Measurements from ENCODE around the gene LTBP1.
"Not testable (repeated sequence)": the region's sequence is repeated elsewhere in the genome, so short reads cannot be mapped to it uniquely, and the experiment has no call there.

The LTBP1 gene

GRCh38 chr2:33047939-33048338 is 101.2 kb downstream of the LTBP1 start:
- DNase-seq, result no peak

- no peak for DNase-seq
These were observed 105.0 kb downstream of the LTBP1 start for GRCh38 chr2:33051586-33052360.

- no peak for DNase-seq
These were observed 105.6 kb downstream of the LTBP1 start for GRCh38 chr2:33052361-33052735.

GRCh38 chr2:33052795-33053194 is 106.0 kb downstream of the LTBP1 start:
- DNase-seq, result not testable (repeated sequence)

GRCh38 chr2:33056170-33056569 is 109.4 kb downstream of the LTBP1 start:
- DNase-seq, result no peak

- not testable (repeated sequence) for DNase-seq
These were observed 110.7 kb downstream of the LTBP1 start for GRCh38 chr2:33057307-33058028.

GRCh38 chr2:33058716-33059470 is 112.1 kb downstream of the LTBP1 start:
- DNase-seq, result no peak

GRCh38 chr2:33059471-33060156 is 112.9 kb downstream of the LTBP1 start:
- DNase-seq, result no peak

GRCh38 chr2:33060405-33060804 is 113.7 kb downstream of the LTBP1 start:
- DNase-seq, result no peak

GRCh38 chr2:33062665-33063250 is 116.0 kb downstream of the LTBP1 start:
- no peak for DNase-seq

- DNase-seq, result no peak
These were observed 117.6 kb downstream of the LTBP1 start for GRCh38 chr2:33064349-33064801.

- no peak for DNase-seq
These were observed 120.8 kb downstream of the LTBP1 start for GRCh38 chr2:33067598-33067997.

GRCh38 chr2:33068261-33068660 is 121.5 kb downstream of the LTBP1 start:
- DNase-seq, result no peak

GRCh38 chr2:33069894-33070651 is 123.3 kb downstream of the LTBP1 start:
- no peak for DNase-seq

GRCh38 chr2:33071591-33071990 is 124.8 kb downstream of the LTBP1 start:
- DNase-seq, result no peak

GRCh38 chr2:33072614-33073013 is 125.9 kb downstream of the LTBP1 start:
- DNase-seq, result no peak

- DNase-seq, result no peak
These were observed 126.3 kb downstream of the LTBP1 start for GRCh38 chr2:33073018-33073417.

GRCh38 chr2:33074197-33074596 is 127.4 kb downstream of the LTBP1 start:
- DNase-seq, result no peak

GRCh38 chr2:33077311-33077710 is 130.6 kb downstream of the LTBP1 start:
- DNase-seq, result no peak

- DNase-seq, result no peak
These were observed 131.1 kb downstream of the LTBP1 start for GRCh38 chr2:33077844-33078243.

GRCh38 chr2:33081691-33082090 is 134.9 kb downstream of the LTBP1 start:
- no peak for DNase-seq

Data from CD4-positive, alpha-beta T cell treated with Interleukin-4 for 4 hours (primary cell).